Suppressor macrophage treated with lipopolysaccharide for 1 hour (primary cell): ENCODE results near the gene AFF1.

Source experiments
- DNase-seq, 3 donors: peaks; one replicate each; pipeline ENCODE4 v3.0.0-alpha.2; 2020 to 2022

Gene AFF1

GRCh38 chr4:87165892-87166291 lies 231.1 kb downstream of the AFF1 start:
- no peak for DNase-seq

GRCh38 chr4:87166296-87166854 lies 231.6 kb downstream of the AFF1 start:
- no peak for DNase-seq

GRCh38 chr4:87171944-87172343 lies 237.1 kb downstream of the AFF1 start:
- no peak for DNase-seq

- DNase-seq, result no peak
Measured at GRCh38 chr4:87174672-87175071, 239.9 kb downstream of the AFF1 start.

GRCh38 chr4:87179751-87180150 lies 244.9 kb downstream of the AFF1 start:
- no peak for DNase-seq

- DNase-seq, result no peak
Measured at GRCh38 chr4:87180767-87181166, 246.0 kb downstream of the AFF1 start.

GRCh38 chr4:87185146-87185870 lies 250.5 kb downstream of the AFF1 start:
- DNase-seq, result no peak

- no peak for DNase-seq
Measured at GRCh38 chr4:87188048-87188447, 253.2 kb downstream of the AFF1 start.

- no peak for DNase-seq
Measured at GRCh38 chr4:87188932-87189331, 254.1 kb downstream of the AFF1 start.
